A673 (cell line): ENCODE data around the gene VN1R4. TPM values are rescaled to one million over a fixed set of nuclear protein-coding genes. Genes with fewer than 3 reads are reported as not detected.

Source experiments
- total RNA-seq: library from RNA; stranded (reverse); gene quantifications from 2 replicates; pipeline ENCODE4 v1.2.3, GENCODE V29; 2021

VN1R4 gene
- total RNA-seq, 1 experiment from 2014 or later: not detected

Other genes starting within 250 kb of the VN1R4 start
- gene ERVV-2, start 223.0 kb downstream of the VN1R4 start, total RNA-seq: not detected in 2 replicates
- gene ZNF160, start 164.3 kb downstream of the VN1R4 start, total RNA-seq: 17.4 and 19.3 TPM in 2 replicates
- gene ZNF415, start 134.8 kb downstream of the VN1R4 start, total RNA-seq: 1.7 TPM in 2 replicates
- 1.8 and 4.6 TPM in 2 replicates for gene ZNF347, start 108.7 kb downstream of the VN1R4 start, total RNA-seq
- 1.2 and 1.5 TPM in 2 replicates for gene ZNF665, start 74.4 kb downstream of the VN1R4 start, total RNA-seq
- gene ZNF677, start 12.8 kb downstream of the VN1R4 start, total RNA-seq: 5.4 and 6.1 TPM in 2 replicates
- not detected in 2 replicates for gene VN1R2, start 9.4 kb downstream of the VN1R4 start, total RNA-seq
- gene ZNF845, start 66.0 kb upstream of the VN1R4 start, total RNA-seq: 7.7 and 8.6 TPM in 2 replicates
- 8.7 and 9.2 TPM in 2 replicates for gene ZNF525, start 98.0 kb upstream of the VN1R4 start, total RNA-seq
- 7.3 and 10.4 TPM in 2 replicates for gene ZNF765, start 127.4 kb upstream of the VN1R4 start, total RNA-seq
- gene ZNF761, start 164.3 kb upstream of the VN1R4 start, total RNA-seq: 12.0 and 13.1 TPM in 2 replicates
- gene ZNF813, start 200.0 kb upstream of the VN1R4 start, total RNA-seq: 5.6 and 8.0 TPM in 2 replicates